K562 (cell line): Measurements from ENCODE around the gene OR8B4. TPM values are rescaled to one million over a fixed set of nuclear protein-coding genes. Genes with fewer than 3 reads are reported as not detected.

ENCODE experiments used
- ATAC-seq: fragments of 200-7000 bp; cut with Tn5 transposase; 3 replicates; pipeline ENCODE4 v1.9.1; 2020; ENCODE audit warnings: moderate library complexity
- BruUV-seq: library from RNA; stranded (reverse); fragments of 400-500 nt; replicated peaks from 2 replicates; lab custom pipeline; 2021; lab: Mats Ljungman, UMichigan
- CTCF ChIA-PET: fragments of 300-600 bp; formaldehyde crosslinking; extraction: SDS; loops from one replicate; lab custom pipeline; 2021; ENCODE audit warnings: low intra/inter-chr PET ratio; lab: Yijun Ruan, JAX
- POLR2A ChIA-PET: fragments of 300-600, 350-650 bp; sonication (Branson Sonifier 250); formaldehyde crosslinking; extraction: SDS; loops from one replicate; lab custom pipeline; 2021; ENCODE audit warnings: antibody characterized with exemption, inconsistent platforms; lab: Yijun Ruan, JAX
- DNase-seq, 4 experiments: peaks; one replicate each; pipeline versions ENCODE4 v3.0.0 to v3.0.0-alpha.2; 2011 to 2018; ENCODE audit warnings: low spot score in 3 of 4, mixed read lengths in 3 of 4; ENCODE audit errors: extremely low read depth in 1 of 4
- FAIRE-seq: peaks from 2 replicates; lab custom pipeline; 2011; peaks lifted over from hg19 to GRCh38; lab: Jason Lieb, UNC
- H2AFZ ChIP-seq: 2 replicates; pipeline ENCODE4 v1.6.0; 2011; ENCODE audit warnings: low read depth, low read length, control low read depth, inconsistent platforms
- H3K27ac ChIP-seq: fragments of 200-600 bp; 3 replicates; pipeline ENCODE4 v1.8.0; 2011; ENCODE audit warnings: low read depth, mild to moderate bottlenecking, control low read depth, inconsistent platforms, low read length, moderate library complexity, mixed read lengths; ENCODE audit errors: extremely low read depth
- H3K27me3 ChIP-seq, 2 experiments: fragments of 300-600 bp in 1 of 2; 2 replicates in 1 of 2; 3 replicates in 1 of 2; pipeline versions ENCODE4 v1.6.0 to v1.8.0; 2011; ENCODE audit warnings: inconsistent platforms in 2 of 2, low read length in 2 of 2, mild to moderate bottlenecking in 1 of 2, mixed read lengths in 1 of 2, moderate library complexity in 1 of 2; ENCODE audit not compliant: control insufficient read depth in 2 of 2, insufficient read depth in 2 of 2
- H3K36me3 ChIP-seq: fragments of 300-600 bp; 3 replicates; pipeline ENCODE4 v1.8.0; 2011; ENCODE audit warnings: mild to moderate bottlenecking, low read length, inconsistent platforms; ENCODE audit not compliant: control insufficient read depth, insufficient read depth
- H3K4me1 ChIP-seq, 2 experiments: fragments of 200-600 bp in 1 of 2; replicated peaks in 1 of 2; 2 replicates in 1 of 2; 3 replicates in 1 of 2; pipeline versions ENCODE4 v1.5.1 to v1.8.0; 2011; ENCODE audit warnings: inconsistent platforms in 2 of 2, low read length in 2 of 2, mild to moderate bottlenecking in 1 of 2, mixed read lengths in 1 of 2, moderate library complexity in 1 of 2; ENCODE audit not compliant: control insufficient read depth in 2 of 2, insufficient read depth in 2 of 2
- H3K4me2 ChIP-seq: 2 replicates; pipeline ENCODE4 v1.6.1; 2011; ENCODE audit warnings: low read length, control low read depth, inconsistent platforms, mixed read lengths; ENCODE audit not compliant: insufficient read depth
- H3K4me3 ChIP-seq: fragments of 200-600 bp; sonication (generic), shearing (Covaris generic); 2 replicates; pipeline ENCODE4 v1.5.1; 2016; ENCODE audit warnings: control low read depth, inconsistent platforms
- H3K79me2 ChIP-seq: fragments of 200-600 bp; 3 replicates; pipeline ENCODE4 v1.8.0; 2011; ENCODE audit warnings: low read length, inconsistent platforms; ENCODE audit not compliant: control insufficient read depth, insufficient read depth
- H3K9ac ChIP-seq, 2 experiments: 2 replicates each; pipeline versions ENCODE4 v1.6.0 to v1.6.1; 2011; ENCODE audit warnings: low read depth in 2 of 2, low read length in 2 of 2, control low read depth in 1 of 2, inconsistent platforms in 1 of 2, mild to moderate bottlenecking in 1 of 2, mixed read lengths in 1 of 2; ENCODE audit not compliant: insufficient read depth in 1 of 2
- H3K9me1 ChIP-seq: one replicate; pipeline ENCODE4 v1.6.0; 2011; ENCODE audit warnings: inconsistent platforms, mild to moderate bottlenecking, low read length, moderate library complexity; ENCODE audit not compliant: control insufficient read depth, insufficient read depth
- H3K9me3 ChIP-seq: replicated peaks from 2 replicates; pipeline ENCODE4 v1.5.1; 2011; ENCODE audit warnings: low read depth, low read length, inconsistent platforms; ENCODE audit not compliant: control insufficient read depth, insufficient read depth
- H4K20me1 ChIP-seq: replicated peaks from 2 replicates; pipeline ENCODE4 v1.6.1; 2011; ENCODE audit warnings: low read length, inconsistent platforms, mixed read lengths; ENCODE audit not compliant: control insufficient read depth, insufficient read depth
- ARID1B ChIP-seq: fragments of 450-650 bp; IDR thresholded peaks from 2 replicates; pipeline ENCODE4 v1.6.1; 2016; ENCODE audit warnings: antibody characterized with exemption, mild to moderate bottlenecking, inconsistent platforms
- ARID3B ChIP-seq: fragments of 250-450 bp; sonication (Bioruptor Pico); IDR thresholded peaks from 2 replicates; pipeline ENCODE4 v1.4.0; 2020; ENCODE audit warnings: borderline replicate concordance
- CHD1 ChIP-seq: fragments of 200-600 bp; sonication (generic); IDR thresholded peaks from one replicate; pipeline ENCODE4 v1.6.1; 2012; ENCODE audit warnings: mild to moderate bottlenecking, moderate library complexity, low read length, inconsistent platforms
- CREB3 ChIP-seq: fragments of 450-650 bp; conservative IDR thresholded peaks from 2 replicates; pipeline ENCODE4 v1.6.1; 2016; ENCODE audit warnings: missing genetic modification characterization, low read depth, mild to moderate bottlenecking, missing compliant biosample characterization, moderate library complexity
- FOSL1 ChIP-seq: fragments of 200-800 bp; sonication (Bioruptor generic); conservative IDR thresholded peaks from 2 replicates; pipeline ENCODE4 v1.6.1; 2016; ENCODE audit warnings: missing genetic modification characterization, missing compliant biosample characterization
- GATAD2A ChIP-seq: fragments of 450-650 bp; IDR thresholded peaks from 2 replicates; pipeline ENCODE4 v1.6.1; 2017
- ILK ChIP-seq: fragments of 450-650 bp; IDR thresholded peaks from 2 replicates; pipeline ENCODE4 v1.6.1; 2016; ENCODE audit warnings: missing genetic modification characterization, low read depth, mild to moderate bottlenecking, missing compliant biosample characterization, moderate library complexity, borderline replicate concordance
- JUND ChIP-seq, 2 experiments: IDR thresholded peaks; 2 replicates in 1 of 2; 3 replicates in 1 of 2; pipeline ENCODE4 v1.6.1; 2011; ENCODE audit warnings: borderline replicate concordance in 2 of 2, low read depth in 2 of 2, low read length in 2 of 2, improper control_type of control experiment in 1 of 2, missing biosample characterization in 1 of 2, missing genetic modification characterization in 1 of 2, missing genetic modification reagents in 1 of 2
- NUFIP1 ChIP-seq: fragments of 450-650 bp; IDR thresholded peaks from 2 replicates; pipeline ENCODE4 v1.6.1; 2018; ENCODE audit not compliant: partially characterized antibody
- TCF7L2 ChIP-seq: fragments of 150-350 bp; IDR thresholded peaks from 2 replicates; pipeline ENCODE4 v1.6.1; 2016; ENCODE audit warnings: low read depth, mild to moderate bottlenecking, low read length, moderate library complexity
- TOE1 ChIP-seq, 2 experiments: fragments of 450-650 bp in 1 of 2; sonication (generic) in 1 of 2; formaldehyde crosslinking in 1 of 2; IDR thresholded peaks; 2 replicates each; pipeline versions ENCODE4 v1.7.1 to v1.8.0; 2016 to 2022; ENCODE audit warnings: borderline replicate concordance in 2 of 2, mild to moderate bottlenecking in 2 of 2, antibody characterized with exemption in 1 of 2, inconsistent platforms in 1 of 2, low read depth in 1 of 2, missing genetic modification reagents in 1 of 2, moderate library complexity in 1 of 2
- U2AF2 ChIP-seq: fragments of 200-400 bp; formaldehyde crosslinking; optimal IDR thresholded peaks from 2 replicates; pipeline ENCODE3; 2017; ENCODE audit warnings: low read depth, mild to moderate bottlenecking, low read length
- ZBTB1 ChIP-seq: sonication (generic); formaldehyde crosslinking; IDR thresholded peaks from 2 replicates; pipeline ENCODE4 v1.8.1; 2023; ENCODE audit warnings: missing genetic modification reagents, low read depth, mild to moderate bottlenecking, borderline replicate concordance
- ZBTB43 ChIP-seq: sonication (generic); formaldehyde crosslinking; IDR thresholded peaks from 2 replicates; pipeline ENCODE4 v1.8.0; 2023; ENCODE audit warnings: mild to moderate bottlenecking, missing genetic modification reagents
- WGBS: fragments of 100-300 bp; shearing (Covaris generic); methylation state at CpG from one replicate; pipeline ENCODE4 v1.1.6; 2016; ENCODE audit warnings: low coverage, mixed read lengths; ENCODE audit not compliant: insufficient coverage; ENCODE audit errors: missing lambda C conversion rate; 5-methylcytosine and 5-hydroxymethylcytosine counted together
- in situ Hi-C: fragments of 300-500 bp; cut with MboI; formaldehyde crosslinking; loops from 4 replicates; pipeline ENCODE4 v1.15.0; 2018; ENCODE audit warnings: inconsistent platforms, mixed read lengths
- intact Hi-C: fragments of 100-400 bp; cut with micrococcal nuclease; formaldehyde crosslinking; loops from 2 replicates; pipeline ENCODE4 v1.14.2; 2022
- polyA plus RNA-seq, 8 experiments: library from polyadenylated mRNA; depleted of rRNA in 4 of 8; stranded (reverse) in 5 of 8; unstranded in 3 of 8; fragments of >200 nt; fragmentation: Nextera tagmentation in 2 of 8; fragmentation: Illumina TruSeq in 1 of 8; extraction: Ambion mirVana in 2 of 8; extraction: Trizol in 1 of 8; gene quantifications; 2 replicates each; pipeline versions ENCODE4 v1.2.1 to v1.2.3, GENCODE V29; 2011 to 2014; ENCODE audit warnings: inconsistent platforms in 1 of 8, missing spikeins in 1 of 8
- total RNA-seq, 7 experiments: library from RNA; depleted of rRNA in 6 of 7; stranded (reverse); fragments of >200 nt in 6 of 7; fragmentation: Illumina TruSeq in 2 of 7; extraction: Trizol in 2 of 7; gene quantifications; 2 replicates each; pipeline versions ENCODE4 v1.2.1 to v1.2.3, GENCODE V29; 2011 to 2021; ENCODE audit warnings: low replicate concordance in 1 of 7
- TF ChIP-seq, protein P1 (sequence below), 2 experiments: fragments of 450-650 bp in 1 of 2; sonication (generic) in 1 of 2; formaldehyde crosslinking in 1 of 2; IDR thresholded peaks in 1 of 2; conservative IDR thresholded peaks in 1 of 2; 2 replicates each; pipeline versions ENCODE4 v1.6.1 to v1.8.1; 2016 to 2023; ENCODE audit warnings: mild to moderate bottlenecking in 2 of 2, moderate library complexity in 2 of 2, inconsistent platforms in 1 of 2, missing genetic modification reagents in 1 of 2

Gene OR8B4
- total and polyA plus RNA-seq, 9 of the 15 experiments (the other 6 are each of a cell fraction or from before 2014, with no cell fraction given) = not detected

DNA sequence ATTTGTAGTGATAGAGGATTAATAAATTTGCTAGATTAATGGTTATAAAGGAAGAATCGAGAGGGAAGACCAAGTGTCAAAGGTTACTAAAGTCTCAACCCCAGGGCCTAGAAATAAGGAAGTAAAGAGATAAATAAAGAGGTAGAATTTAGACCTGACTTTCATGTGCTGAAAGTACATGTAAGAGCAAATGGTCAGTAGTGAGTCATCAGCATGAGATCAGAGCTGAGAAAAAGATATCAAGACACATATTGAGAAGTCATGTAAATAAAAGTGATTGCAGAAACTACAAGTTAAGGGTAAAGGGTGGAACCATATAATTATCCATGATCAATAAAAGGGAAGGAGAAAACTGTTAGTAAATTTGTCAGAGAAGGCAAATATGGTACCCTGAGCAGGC lies 22.2 kb upstream of the OR8B4 start:
- in situ Hi-C loops = no loop called here
- no peaks in the 10 kb centered on the region for H3K27me3 ChIP-seq
- WGBS = 14% methylated on average over 1 of the region's 1 CpG
- H3K79me2 ChIP-seq = no peaks in the 10 kb centered on the region
- H3K4me3 ChIP-seq = no peak overlapping the region
- ATAC-seq (no peak), DNase-seq (no peak), FAIRE-seq (no peak)
- ChIA-PET CTCF (no interaction called here), POLR2A (no interaction called here)
- H3K4me2 ChIP-seq = no peak overlapping the region
- H3K4me1 ChIP-seq = no peaks in the 10 kb centered on the region
- no peak overlapping the region for H3K27ac ChIP-seq
- no peaks in the 10 kb centered on the region for H3K9me1 ChIP-seq
- intact Hi-C loops = no loop called here
- BruUV-seq = no TSS peak
- H3K36me3 ChIP-seq = no peaks in the 10 kb centered on the region
- no peak overlapping the region for H3K9ac ChIP-seq
- H3K9me3 ChIP-seq = no peaks in the 10 kb centered on the region
- H2AFZ ChIP-seq = no peak overlapping the region
- H4K20me1 ChIP-seq = no peaks in the 10 kb centered on the region
- TF ChIP-seq ARID3B (no peak), CREB3 (tag) (no peak), JUND (IDR thresholded peaks at IDR 0.05; ENCODE audit: borderline replicate concordance, low read depth, low read length) (peak; percentile 56; the same call in 1 of the 2 replicates), JUND (tag; IDR thresholded peaks at IDR 0.05; ENCODE audit: borderline replicate concordance, low read depth, low read length) (peak; percentile 42; the same call in 1 of the 3 replicates), GATAD2A (no peak), U2AF2 (no peak), TCF7L2 (no peak), TOE1 (IDR thresholded peaks at IDR 0.05; ENCODE audit: borderline replicate concordance) (no peak), TOE1 (CRISPR knock-in tag; IDR thresholded peaks at IDR 0.05; ENCODE audit: borderline replicate concordance, low read depth) (no peak), NUFIP1 (no peak), ARID1B (0 out of 2 replicates have a peak, but pooled peaks have one; percentile 8), ZBTB43 (CRISPR knock-in tag) (no peak), FOSL1 (tag) (peak; percentile 66), CHD1 (no peak), ILK (no peak), ZBTB1 (CRISPR knock-in tag) (no peak)
- TF ChIP-seq, protein P1, sequence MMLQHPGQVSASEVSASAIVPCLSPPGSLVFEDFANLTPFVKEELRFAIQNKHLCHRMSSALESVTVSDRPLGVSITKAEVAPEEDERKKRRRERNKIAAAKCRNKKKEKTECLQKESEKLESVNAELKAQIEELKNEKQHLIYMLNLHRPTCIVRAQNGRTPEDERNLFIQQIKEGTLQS (IDR thresholded peaks at IDR 0.05) = peak; percentile 82
- TF ChIP-seq, protein P1 (CRISPR knock-in tag; conservative IDR thresholded peaks at IDR 0.05) = no peak
